SU-DHL-6 (cell line): ENCODE measurements around the gene LGR6.

Source experiments
- H2AFZ ChIP-seq: fragments of 200-600 bp; sonication (generic); 2 replicates; pipeline ENCODE4 v1.6.1; 2014; ENCODE audit warnings: low read depth, mild to moderate bottlenecking, moderate library complexity, mixed read lengths, antibody characterized with exemption, low read length; ENCODE audit not compliant: severe bottlenecking
- H3F3A ChIP-seq: fragments of 200-600 bp; shearing (Covaris generic); 2 replicates; pipeline ENCODE4 v1.6.0; 2016; ENCODE audit warnings: antibody characterized with exemption, mild to moderate bottlenecking; ENCODE audit not compliant: insufficient read depth
- H3K27ac ChIP-seq: fragments of 200-600 bp; sonication (generic); 2 replicates; pipeline ENCODE4 v1.5.1; 2016; ENCODE audit warnings: low read depth, mild to moderate bottlenecking, low read length, moderate library complexity, mixed read lengths
- H3K27me3 ChIP-seq: fragments of 200-600 bp; sonication (generic), shearing (Covaris generic); 2 replicates; pipeline ENCODE4 v1.6.0; 2014; ENCODE audit warnings: mild to moderate bottlenecking, low read length
- H3K36me3 ChIP-seq: fragments of 200-600 bp; sonication (generic); 2 replicates; pipeline ENCODE4 v1.6.1; 2014; ENCODE audit warnings: mild to moderate bottlenecking, low read length, mixed read lengths
- H3K4me2 ChIP-seq: fragments of 300-600, 200-600 bp; shearing (Covaris generic), sonication (generic); 2 replicates; pipeline ENCODE4 v1.6.0; 2014; ENCODE audit warnings: low read length, low read depth, mild to moderate bottlenecking; ENCODE audit not compliant: poor library complexity, severe bottlenecking
- H3K4me3 ChIP-seq: fragments of 200-600 bp; sonication (generic); 2 replicates; pipeline ENCODE4 v1.5.1; 2014; ENCODE audit warnings: antibody characterized with exemption, low read length, mild to moderate bottlenecking, mixed read lengths; ENCODE audit not compliant: insufficient read depth, poor library complexity, severe bottlenecking
- H3K79me2 ChIP-seq: fragments of 200-600 bp; sonication (generic); 2 replicates; pipeline ENCODE4 v1.6.1; 2014; ENCODE audit warnings: mild to moderate bottlenecking, low read length, moderate library complexity; ENCODE audit not compliant: insufficient read depth
- H3K9ac ChIP-seq: fragments of 200-600 bp; sonication (generic); 2 replicates; pipeline ENCODE4 v1.7.0; 2014; ENCODE audit warnings: mild to moderate bottlenecking, low read length
- H3K9me2 ChIP-seq: fragments of 200-600 bp; sonication (generic); replicated peaks from 2 replicates; pipeline ENCODE4 v1.6.1; 2014; ENCODE audit warnings: low read length; ENCODE audit not compliant: insufficient read depth
- H3K9me3 ChIP-seq: fragments of 200-600 bp; sonication (generic); 2 replicates; pipeline ENCODE4 v1.6.1; 2014; ENCODE audit warnings: low read length, mixed read lengths; ENCODE audit not compliant: insufficient read depth
- H4K20me1 ChIP-seq: fragments of 200-600 bp; sonication (generic); 2 replicates; pipeline ENCODE4 v1.6.1; 2014; ENCODE audit warnings: low read depth, mild to moderate bottlenecking, antibody characterized with exemption, low read length, moderate library complexity, mixed read lengths
- CTCF ChIP-seq: fragments of 200-600 bp; sonication (generic); IDR thresholded peaks from one replicate; pipeline ENCODE4 v1.5.1; 2017; ENCODE audit warnings: antibody characterized with exemption, mild to moderate bottlenecking, low read length, moderate library complexity; ENCODE audit not compliant: insufficient read depth, poor library complexity, severe bottlenecking
- EZH2phosphoT487 ChIP-seq: fragments of 200-600 bp; sonication (generic), shearing (Covaris generic); conservative IDR thresholded peaks from 2 replicates; pipeline ENCODE4 v1.6.1; 2018; ENCODE audit warnings: mild to moderate bottlenecking, antibody characterized with exemption, low read length, moderate library complexity, mixed read lengths

LGR6 gene

GRCh38 chr1:202276920-202277319, 83.3 kb downstream of the LGR6 start:
- Histone ChIP-seq H4K20me1 (no peaks in the 10 kb centered on the region), H2AFZ (no peak overlapping the region), H3K79me2 (no peaks in the 10 kb centered on the region), H3K36me3 (no peaks in the 10 kb centered on the region), H3F3A (no peaks in the 10 kb centered on the region), H3K9me2 (no peaks in the 10 kb centered on the region), H3K9ac (no peak overlapping the region), H3K27ac (no peak overlapping the region), H3K9me3 (no peaks in the 10 kb centered on the region), H3K4me2 (no peak overlapping the region), H3K27me3 (no peaks in the 10 kb centered on the region), H3K4me3 (no peak overlapping the region)
- TF ChIP-seq CTCF (no peak), EZH2phosphoT487 (no peak)

- no peak overlapping the region for H3K27ac ChIP-seq
- H3K4me2 ChIP-seq = no peak overlapping the region
- no peaks in the 10 kb centered on the region for H3K9me2 ChIP-seq
- no peak overlapping the region for H3K9ac ChIP-seq
- H3F3A ChIP-seq = peaks cover 7% of the 10 kb centered on the region
- H4K20me1 ChIP-seq = no peaks in the 10 kb centered on the region
- no peaks in the 10 kb centered on the region for H3K36me3 ChIP-seq
- no peaks in the 10 kb centered on the region for H3K9me3 ChIP-seq
- no peaks in the 10 kb centered on the region for H3K27me3 ChIP-seq
- no peak overlapping the region for H3K4me3 ChIP-seq
- no peak for TF ChIP-seq EZH2phosphoT487
- no peak for TF ChIP-seq CTCF
- H3K79me2 ChIP-seq = no peaks in the 10 kb centered on the region
- no peak overlapping the region for H2AFZ ChIP-seq
Observed at GRCh38 chr1:202278751-202279150, 85.2 kb downstream of the LGR6 start.

GRCh38 chr1:202279806-202280205, 86.2 kb downstream of the LGR6 start:
- no peaks in the 10 kb centered on the region for H3K79me2 ChIP-seq
- no peaks in the 10 kb centered on the region for H3K9me3 ChIP-seq
- H3K36me3 ChIP-seq = no peaks in the 10 kb centered on the region
- TF ChIP-seq CTCF (no peak), EZH2phosphoT487 (no peak)
- peaks cover 10% of the 10 kb centered on the region for H3F3A ChIP-seq
- H3K4me2 ChIP-seq = no peak overlapping the region
- H3K27ac ChIP-seq = no peak overlapping the region
- no peaks in the 10 kb centered on the region for H3K27me3 ChIP-seq
- H3K4me3 ChIP-seq = no peak overlapping the region
- no peaks in the 10 kb centered on the region for H3K9me2 ChIP-seq
- no peak overlapping the region for H3K9ac ChIP-seq
- no peaks in the 10 kb centered on the region for H4K20me1 ChIP-seq
- H2AFZ ChIP-seq = no peak overlapping the region
